GM19467 (cell line): Measurements from ENCODE around the gene HOXB8.

ENCODE experiments used
- ATAC-seq: cut with Tn5 transposase; IDR thresholded peaks from one replicate; pipeline ENCODE4 v1.9.1; 2021; ENCODE audit warnings: mild to moderate bottlenecking, moderate library complexity; ENCODE audit not compliant: unreplicated experiment

HOXB8 gene

GRCh38 chr17:48611213-48611612 is 3.9 kb downstream of the HOXB8 start:
- ATAC-seq, result no peak

- no peak for ATAC-seq
Observed at GRCh38 chr17:48610282-48611211, 4.5 kb downstream of the HOXB8 start, which contains the start of gene HOXB7. Gene HOXB7 (minus strand): TSS chr17:48611017. CDS start chr17:48610918, 99 bp downstream.

DNA sequence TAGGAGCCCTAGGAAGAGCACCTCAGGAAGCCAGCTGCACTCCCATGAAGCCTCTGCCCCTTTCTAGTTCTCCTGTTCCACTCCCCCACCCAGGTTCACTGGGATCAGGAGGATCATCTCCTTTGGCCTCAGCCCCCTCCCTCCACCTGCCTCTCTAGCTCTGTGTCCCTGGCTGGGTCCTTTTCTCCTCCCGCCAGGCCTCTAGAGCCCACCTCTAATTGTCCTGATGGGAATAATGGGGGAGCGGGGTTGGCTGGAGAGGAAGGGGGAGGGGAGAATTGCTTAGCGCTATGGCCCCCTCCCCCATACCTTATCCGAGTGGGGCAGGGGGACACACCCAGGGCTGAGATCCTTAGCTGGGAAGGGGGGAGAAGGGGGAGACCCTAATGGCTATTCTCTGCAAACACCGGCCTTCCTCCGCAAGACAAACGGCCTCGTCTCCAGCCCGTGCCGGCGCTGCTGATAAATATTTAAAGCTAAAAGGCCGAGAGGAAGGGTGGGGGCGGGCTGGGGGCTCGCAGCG is 5.3 kb downstream of the HOXB8 start:
- ATAC-seq, result no peak

- ATAC-seq, result no peak
Observed at GRCh38 chr17:48609033-48609432, 6.1 kb downstream of the HOXB8 start.

DNA sequence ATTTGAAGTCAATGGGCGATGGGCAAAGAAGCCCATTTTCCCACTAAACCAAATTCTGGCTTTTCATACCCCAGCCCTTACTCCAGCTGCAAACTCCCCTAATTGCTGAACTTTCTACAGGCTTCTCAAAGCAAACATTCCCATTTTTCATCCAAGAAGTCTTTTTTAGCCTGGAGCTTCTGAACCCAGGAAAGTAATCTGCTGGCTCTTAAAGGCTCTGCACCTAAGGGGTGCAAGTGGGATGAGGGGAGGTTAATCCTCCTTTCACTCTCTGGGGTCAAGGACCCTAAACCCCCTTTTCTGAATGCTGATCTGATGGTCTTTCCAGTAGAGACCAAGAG is 6.6 kb downstream of the HOXB8 start:
- ATAC-seq, result no peak

DNA sequence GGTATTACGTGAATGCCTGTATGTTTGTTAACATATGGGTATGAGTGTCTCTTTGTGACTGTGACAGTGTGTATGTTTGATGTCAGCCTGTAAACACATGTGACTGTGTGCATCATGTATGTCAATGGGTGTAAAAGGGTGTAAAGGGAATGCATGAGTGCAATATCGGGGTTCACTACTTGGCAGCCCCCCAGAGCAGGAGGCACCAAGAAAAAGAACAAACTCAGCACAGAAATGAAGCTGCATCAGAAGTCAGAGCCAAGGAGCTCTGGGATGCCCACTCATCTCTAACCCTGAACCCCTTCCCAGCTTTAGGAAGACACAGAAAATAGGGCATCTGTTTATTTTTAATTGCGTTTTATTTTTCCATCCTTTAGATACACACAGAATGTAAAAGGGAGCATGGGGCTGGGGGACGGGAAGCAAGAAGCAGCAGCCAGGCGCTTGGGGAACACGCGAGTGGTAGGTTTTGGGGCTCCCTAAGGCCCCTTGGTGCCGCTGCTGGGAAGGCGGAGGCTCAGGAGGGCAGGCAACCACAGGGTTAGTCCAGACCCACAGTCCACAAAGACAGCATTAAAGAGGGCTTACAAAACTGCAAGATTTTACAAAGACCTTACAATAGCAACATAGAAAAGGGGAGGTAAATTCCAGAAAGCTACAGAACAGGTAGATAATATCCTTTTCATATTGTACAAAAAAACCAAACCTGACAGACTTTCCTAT is 8.0 kb downstream of the HOXB8 start:
- no peak for ATAC-seq

- no peak for ATAC-seq
Observed at GRCh38 chr17:48605991-48606891, 8.9 kb downstream of the HOXB8 start.

DNA sequence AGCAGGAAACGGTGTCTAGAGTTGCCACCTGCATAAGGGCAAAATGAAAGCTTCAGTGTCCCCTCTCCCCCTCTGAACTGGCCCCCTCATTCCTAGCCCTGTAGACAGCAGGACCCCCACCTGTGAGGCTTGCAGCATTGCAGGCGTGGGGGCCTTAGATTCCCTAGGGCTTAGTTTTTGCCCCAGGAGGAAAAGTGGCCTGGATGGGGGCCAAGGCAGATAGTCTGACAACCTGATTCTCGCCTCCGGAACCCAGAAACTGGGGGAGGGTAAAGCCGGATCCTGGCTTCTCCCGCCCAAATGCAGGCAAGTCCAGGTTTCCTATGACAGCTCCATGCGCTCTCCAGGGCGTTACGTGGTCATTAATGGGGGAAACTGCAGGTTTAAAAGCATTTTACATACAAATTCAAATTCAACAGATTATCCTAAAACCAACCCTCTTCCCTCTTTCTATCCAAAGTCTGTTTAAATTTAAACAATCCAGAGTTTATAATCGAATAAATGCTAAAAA is 9.6 kb downstream of the HOXB8 start:
- no peak for ATAC-seq

DNA sequence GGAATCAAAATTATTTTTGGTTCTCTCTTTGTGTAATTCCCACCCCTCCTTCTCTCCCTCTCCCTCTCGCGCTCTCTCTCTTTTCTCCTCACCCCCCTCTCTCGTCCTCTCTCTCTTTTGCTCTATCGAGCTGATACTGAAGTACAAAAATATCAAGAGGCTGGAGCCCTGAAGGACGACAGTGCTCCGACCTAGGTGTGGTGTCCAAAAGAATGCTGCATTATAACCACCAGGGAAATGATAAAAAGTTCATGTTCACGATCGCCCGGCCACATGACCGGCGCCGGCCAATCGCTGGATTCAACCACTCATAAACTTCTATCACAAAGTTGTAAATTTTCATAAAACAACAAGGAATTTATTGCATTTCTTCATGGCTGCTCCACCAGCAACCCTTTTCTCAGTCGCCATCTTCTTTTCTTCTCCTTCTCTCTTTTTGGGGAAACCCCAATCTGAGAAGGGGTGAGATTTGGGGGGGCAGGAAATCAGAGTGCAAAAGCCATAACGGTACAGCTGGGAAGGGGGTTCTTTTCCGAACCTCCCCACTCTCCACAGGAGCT is 10.2 kb downstream of the HOXB8 start, which contains the start of gene HOXB6:
HOXB6 (minus strand) TSS at position 217 of the 560 bp plus-strand sequence. CDS start 6,836 bp downstream, outside the sequence.
- no peak for ATAC-seq

DNA sequence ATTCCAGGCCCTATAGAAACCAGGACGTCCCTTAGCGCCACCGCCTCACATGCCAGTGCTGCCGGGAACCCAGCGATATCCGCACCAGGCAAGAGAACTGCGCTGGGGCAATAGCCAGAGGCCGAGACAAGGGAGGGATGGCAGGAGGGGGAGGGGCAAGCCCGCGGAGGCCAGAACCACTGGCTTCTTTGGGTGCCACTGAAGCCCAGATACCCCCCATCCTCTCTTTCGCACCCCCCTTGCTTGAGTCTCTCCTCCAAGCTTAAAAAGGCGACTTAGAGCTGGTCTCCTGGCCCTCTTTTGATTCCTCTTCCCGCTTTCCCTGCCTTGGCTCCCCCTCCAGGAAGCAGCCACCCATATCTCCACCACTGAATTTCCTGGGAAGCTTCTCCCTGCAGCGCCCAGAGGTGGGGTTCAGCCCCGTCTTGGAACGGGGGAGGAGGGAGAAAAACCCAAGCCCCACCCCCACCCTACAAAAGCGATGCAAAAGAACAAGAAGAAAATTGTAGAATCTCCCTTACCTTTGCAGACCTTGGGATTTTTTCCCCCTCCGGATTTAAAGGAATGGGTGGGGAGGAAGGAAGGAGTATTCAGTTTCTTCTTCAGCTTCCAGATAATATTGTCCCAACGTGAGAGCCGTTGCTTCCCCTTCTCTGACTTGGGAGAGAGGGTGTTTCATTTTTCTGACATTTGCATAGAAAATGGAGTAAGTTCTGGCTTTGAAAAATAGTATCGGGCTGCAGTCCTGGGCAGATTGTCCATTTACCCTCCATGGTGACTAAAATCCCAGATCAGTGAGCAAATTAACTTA is 10.9 kb downstream of the HOXB8 start:
- no peak for ATAC-seq

DNA sequence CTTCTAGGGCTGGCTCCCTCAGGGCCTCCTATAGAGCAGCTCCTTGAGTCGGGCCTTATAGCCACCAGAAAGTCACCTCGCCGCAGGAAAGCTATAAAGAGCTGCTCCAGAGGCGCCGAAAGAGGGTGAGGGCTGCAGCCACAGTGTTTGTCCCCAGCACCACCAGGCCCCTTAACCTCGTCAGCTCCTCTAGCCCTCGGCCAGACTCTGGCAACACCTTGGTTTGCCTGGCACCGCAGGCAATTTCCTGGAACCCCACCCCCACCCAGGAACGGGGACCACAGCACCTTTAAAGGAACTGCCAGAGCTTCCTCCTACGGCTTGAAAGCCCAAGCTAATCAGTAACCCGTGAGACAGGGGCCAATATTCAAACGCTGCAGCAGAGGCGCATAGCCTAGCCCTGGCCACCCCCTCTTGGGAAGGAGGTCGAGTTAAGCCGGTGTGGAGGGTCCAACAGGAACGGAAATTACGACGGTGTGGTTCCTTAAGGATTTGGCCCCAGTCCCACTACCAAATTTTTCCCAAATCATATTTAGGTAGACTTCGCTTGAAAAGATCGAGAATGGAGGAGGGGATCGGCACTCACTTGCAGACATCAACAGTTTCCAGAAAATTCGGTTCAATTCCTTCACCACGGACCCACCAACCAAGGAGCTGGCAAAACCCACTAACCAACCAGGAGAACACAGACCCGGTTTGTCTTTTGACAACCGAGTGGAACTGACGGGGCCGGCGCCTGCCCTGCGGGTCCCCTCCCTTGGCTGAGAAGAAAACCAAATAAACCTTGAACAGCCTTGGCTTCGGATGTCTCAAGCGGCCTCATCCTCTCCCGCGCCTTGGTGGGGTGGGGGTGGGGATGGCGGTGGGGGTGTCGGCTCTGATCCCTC is 13.3 kb downstream of the HOXB8 start:
- no peak for ATAC-seq

GRCh38 chr17:48601207-48601538 is 13.9 kb downstream of the HOXB8 start:
- ATAC-seq, result no peak

GRCh38 chr17:48600244-48601098 is 14.6 kb downstream of the HOXB8 start:
- ATAC-seq, result no peak

DNA sequence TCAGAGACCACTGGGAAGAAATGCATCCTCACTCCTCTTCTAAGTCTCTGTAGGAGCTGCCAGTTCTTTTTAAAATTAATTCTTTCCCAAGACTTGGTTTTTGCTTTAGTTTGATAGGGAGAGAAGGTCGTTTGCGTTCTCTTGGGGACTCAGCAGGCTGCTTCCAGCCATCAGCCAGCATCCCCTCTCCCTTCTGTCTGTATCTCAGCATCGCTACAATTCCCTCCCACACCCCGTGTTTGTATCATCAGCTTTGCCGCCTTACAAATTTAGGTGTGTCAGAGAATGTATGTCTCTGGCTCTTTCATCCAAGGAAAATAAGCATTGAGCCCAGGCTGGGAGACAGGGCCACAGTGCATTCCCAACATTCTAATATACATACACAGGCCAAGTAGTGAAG is 15.7 kb downstream of the HOXB8 start:
- ATAC-seq, result no peak

DNA sequence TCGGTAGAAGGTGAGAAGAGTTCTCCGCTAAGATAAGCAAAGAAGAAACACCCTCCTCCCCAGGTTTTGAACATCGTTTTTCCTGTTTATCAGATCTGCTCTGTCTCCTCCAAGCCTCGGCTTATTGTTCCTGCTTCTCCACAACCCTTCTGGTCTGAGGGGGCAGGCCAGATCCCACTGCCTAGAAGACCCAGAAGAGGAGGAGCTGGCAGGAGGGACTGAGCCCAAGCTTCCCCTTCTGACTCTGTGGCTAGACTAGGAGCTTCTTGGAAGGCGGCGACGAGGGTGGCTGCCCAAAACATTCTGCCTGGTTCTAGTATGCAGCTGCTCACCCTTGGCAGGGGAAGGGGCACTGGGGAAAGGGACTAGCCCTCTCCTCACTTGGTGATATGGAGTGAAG is 16.4 kb downstream of the HOXB8 start:
- no peak for ATAC-seq

DNA sequence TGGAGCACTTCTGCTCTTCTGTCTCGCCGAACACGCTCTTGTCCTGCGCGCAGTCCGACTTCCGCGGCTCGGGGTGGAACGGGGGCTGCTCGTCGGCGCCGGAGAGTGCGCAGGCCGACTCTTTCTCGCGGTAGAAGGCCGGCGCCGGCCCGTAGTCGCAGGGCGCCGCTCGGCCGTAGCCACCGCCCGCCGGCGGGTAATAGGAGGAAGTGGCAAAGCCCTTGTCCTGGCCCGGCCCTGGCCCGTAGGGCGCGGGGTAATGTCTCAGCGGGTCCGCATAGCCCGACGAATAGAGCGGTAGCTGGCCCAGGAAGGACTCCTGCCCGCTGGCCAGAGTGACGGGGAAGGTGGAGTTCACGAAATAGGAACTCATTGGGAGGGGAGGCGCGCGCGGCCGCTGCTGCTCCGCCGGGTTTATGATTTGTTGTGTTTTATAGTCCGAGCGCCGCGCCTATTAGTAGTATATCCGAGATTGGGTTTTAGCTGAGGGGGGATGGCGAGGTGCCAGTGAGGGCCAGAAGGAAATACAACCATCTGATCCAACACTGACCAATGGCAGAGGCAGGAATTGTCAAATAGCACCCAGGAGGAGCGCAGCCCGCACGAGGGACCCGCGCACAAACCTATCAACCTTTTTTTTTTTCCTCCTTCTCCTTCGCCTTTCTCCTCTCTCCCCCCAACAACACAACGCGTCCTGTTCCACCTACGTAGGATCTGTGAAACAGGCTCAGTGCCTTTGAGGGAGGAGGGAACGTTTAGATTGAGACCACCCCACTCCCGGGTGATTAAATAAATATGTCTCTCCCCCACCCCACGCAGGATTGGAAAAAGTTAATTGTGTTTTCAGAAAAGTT is 17.1 kb downstream of the HOXB8 start:
- no peak for ATAC-seq

DNA sequence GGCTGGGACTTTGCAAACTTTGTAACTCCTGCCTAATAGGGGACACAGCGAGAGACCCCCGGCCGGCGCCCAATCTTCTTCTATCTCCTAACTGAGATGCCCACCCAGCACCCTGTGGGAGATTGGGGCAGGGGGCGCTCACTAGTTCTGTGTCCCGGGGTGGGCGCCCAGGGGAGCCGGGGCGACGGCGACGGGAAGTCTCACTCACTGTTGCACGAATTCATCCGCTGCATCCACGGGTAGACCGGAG is 17.6 kb downstream of the HOXB8 start:
- no peak for ATAC-seq
